GM23338 (cell line): Measurements from ENCODE around the gene KRT24. TPM values are rescaled to one million over a fixed set of nuclear protein-coding genes. Genes with fewer than 3 reads are reported as not detected.

ENCODE experiments used
- ATAC-seq: fragments of 200-7000 bp; cut with Tn5 transposase; 3 replicates; pipeline ENCODE4 v1.9.1; 2020
- DNase-seq: peaks from one replicate; pipeline ENCODE4 v3.0.0-alpha.2; 2015; ENCODE audit warnings: low spot score
- H2AFZ ChIP-seq: fragments of 200-600 bp; sonication (generic); 2 replicates; pipeline ENCODE4 v1.8.0; 2016; ENCODE audit warnings: antibody characterized with exemption, mild to moderate bottlenecking, moderate library complexity
- H3F3A ChIP-seq: fragments of 200-600 bp; sonication (generic); replicated peaks from 2 replicates; pipeline ENCODE4 v1.8.0; 2017; ENCODE audit warnings: antibody characterized with exemption, mixed run types, low read depth
- H3K27ac ChIP-seq: fragments of 200-600 bp; sonication (generic); 2 replicates; pipeline ENCODE4 v1.6.1; 2016; ENCODE audit warnings: low read depth
- H3K27me3 ChIP-seq: fragments of 200-600 bp; sonication (generic); 2 replicates; pipeline ENCODE4 v1.8.0; 2016; ENCODE audit warnings: mild to moderate bottlenecking, mixed run types, moderate library complexity; ENCODE audit not compliant: insufficient read depth
- H3K36me3 ChIP-seq: fragments of 200-600 bp; sonication (generic); 2 replicates; pipeline ENCODE4 v1.8.0; 2016; ENCODE audit warnings: mild to moderate bottlenecking; ENCODE audit not compliant: insufficient read depth
- H3K4me1 ChIP-seq: fragments of 200-600 bp; sonication (generic); 2 replicates; pipeline ENCODE4 v1.8.0; 2016; ENCODE audit warnings: mild to moderate bottlenecking, moderate library complexity; ENCODE audit not compliant: insufficient read depth
- H3K4me2 ChIP-seq: fragments of 200-600 bp; sonication (generic); 2 replicates; pipeline ENCODE4 v1.7.1; 2017; ENCODE audit warnings: mixed run types
- H3K4me3 ChIP-seq: fragments of 200-600 bp; sonication (generic); 2 replicates; pipeline ENCODE4 v1.6.1; 2016; ENCODE audit warnings: mixed run types
- H3K79me2 ChIP-seq: fragments of 200-600 bp; sonication (generic); replicated peaks from 2 replicates; pipeline ENCODE4 v1.8.0; 2017; ENCODE audit warnings: mild to moderate bottlenecking; ENCODE audit not compliant: insufficient read depth
- H3K9me2 ChIP-seq: fragments of 200-600 bp; sonication (generic); 2 replicates; pipeline ENCODE4 v1.8.0; 2017; ENCODE audit not compliant: insufficient read depth
- H4K20me1 ChIP-seq: fragments of 200-600 bp; sonication (generic); replicated peaks from 2 replicates; pipeline ENCODE4 v1.8.0; 2017; ENCODE audit warnings: mild to moderate bottlenecking; ENCODE audit not compliant: insufficient read depth
- H3K27ac Mint-ChIP-seq: 2 replicates; pipeline ENCODE4 v1.8.0; 2020; ENCODE audit warnings: inconsistent platforms, mild to moderate bottlenecking, moderate library complexity, mixed read lengths
- H3K27me3 Mint-ChIP-seq: 3 replicates; pipeline ENCODE4 v1.8.0; 2022; ENCODE audit warnings: low read depth, mild to moderate bottlenecking, moderate library complexity, mixed read lengths, inconsistent platforms; ENCODE audit not compliant: insufficient read depth, poor library complexity
- H3K36me3 Mint-ChIP-seq: 3 replicates; pipeline ENCODE4 v1.8.0; 2021; ENCODE audit warnings: low read depth, mild to moderate bottlenecking, inconsistent platforms, moderate library complexity, mixed read lengths
- H3K4me1 Mint-ChIP-seq: 3 replicates; pipeline ENCODE4 v1.8.0; 2020; ENCODE audit warnings: mild to moderate bottlenecking, inconsistent platforms, mixed read lengths
- H3K4me3 Mint-ChIP-seq: 3 replicates; pipeline ENCODE4 v1.8.0; 2021; ENCODE audit warnings: moderate library complexity, mild to moderate bottlenecking, inconsistent platforms, mixed read lengths
- H3K9me3 Mint-ChIP-seq: 3 replicates; pipeline ENCODE4 v1.8.0; 2020; ENCODE audit warnings: moderate library complexity, mild to moderate bottlenecking, inconsistent platforms, mixed read lengths
- CREB1 ChIP-seq: fragments of 250-450 bp; sonication (Bioruptor Pico); IDR thresholded peaks from 2 replicates; pipeline ENCODE4 v1.5.0; 2020; ENCODE audit warnings: low read depth, mild to moderate bottlenecking, moderate library complexity
- CTCF ChIP-seq, 2 experiments: fragments of 200-600 bp in 1 of 2; sonication (generic) in 1 of 2; conservative IDR thresholded peaks; 2 replicates each; pipeline versions ENCODE4 v1.5.1 to v1.6.1; 2016 to 2017; ENCODE audit warnings: antibody characterized with exemption in 2 of 2, low read depth in 2 of 2, mild to moderate bottlenecking in 2 of 2, moderate library complexity in 1 of 2
- EZH2 ChIP-seq: fragments of 200-600 bp; sonication (generic); IDR thresholded peaks from one replicate; pipeline ENCODE4 v1.8.0; 2017; ENCODE audit warnings: antibody characterized with exemption, mild to moderate bottlenecking, low read depth; ENCODE audit not compliant: unreplicated experiment
- EZH2phosphoT487 ChIP-seq: fragments of 200-600 bp; sonication (generic); IDR thresholded peaks from one replicate; pipeline ENCODE4 v1.8.1; 2018; ENCODE audit warnings: antibody characterized with exemption; ENCODE audit not compliant: unreplicated experiment
- JUNB ChIP-seq: IDR thresholded peaks from one replicate; pipeline ENCODE4 v1.6.1; 2016; ENCODE audit warnings: antibody characterized with exemption; ENCODE audit not compliant: unreplicated experiment
- POLR2AphosphoS5 ChIP-seq: IDR thresholded peaks from 2 replicates; pipeline ENCODE4 v1.6.1; 2016; ENCODE audit warnings: antibody characterized with exemption, low read depth
- STAT1 ChIP-seq: IDR thresholded peaks from one replicate; pipeline ENCODE4 v1.6.1; 2016; ENCODE audit warnings: antibody characterized with exemption; ENCODE audit not compliant: unreplicated experiment
- ZNF331 ChIP-seq: fragments of 250-450 bp; sonication (Bioruptor Pico); IDR thresholded peaks from 2 replicates; pipeline ENCODE4 v1.5.0; 2020; ENCODE audit warnings: low read depth, mild to moderate bottlenecking, moderate library complexity
- polyA plus RNA-seq: library from polyadenylated mRNA; unstranded; fragments of >200 nt; fragmentation: Nextera tagmentation; extraction: Ambion mirVana; gene quantifications from 2 replicates; pipeline ENCODE4 v1.2.1, GENCODE V29; 2016
- total RNA-seq: library from RNA; depleted of rRNA; stranded (reverse); fragments of >200 nt; shearing (Covaris generic); gene quantifications from 2 replicates; pipeline ENCODE4 v1.2.3, GENCODE V29; 2014
- TF ChIP-seq, protein P1 (sequence below): IDR thresholded peaks from 2 replicates; pipeline ENCODE4 v1.6.1; 2016; ENCODE audit warnings: antibody characterized with exemption
- TF ChIP-seq, protein P2 (sequence below): IDR thresholded peaks from one replicate; pipeline ENCODE4 v1.6.1; 2018; ENCODE audit warnings: antibody characterized with exemption; ENCODE audit not compliant: unreplicated experiment
- TF ChIP-seq, protein P3 (sequence below): fragments of 250-450 bp; sonication (Bioruptor Pico); IDR thresholded peaks from 2 replicates; pipeline ENCODE4 v1.5.0; 2020; ENCODE audit warnings: mild to moderate bottlenecking, moderate library complexity

The KRT24 gene
- total and polyA plus RNA-seq, 2 experiments from 2014 or later, result not detected

DNA sequence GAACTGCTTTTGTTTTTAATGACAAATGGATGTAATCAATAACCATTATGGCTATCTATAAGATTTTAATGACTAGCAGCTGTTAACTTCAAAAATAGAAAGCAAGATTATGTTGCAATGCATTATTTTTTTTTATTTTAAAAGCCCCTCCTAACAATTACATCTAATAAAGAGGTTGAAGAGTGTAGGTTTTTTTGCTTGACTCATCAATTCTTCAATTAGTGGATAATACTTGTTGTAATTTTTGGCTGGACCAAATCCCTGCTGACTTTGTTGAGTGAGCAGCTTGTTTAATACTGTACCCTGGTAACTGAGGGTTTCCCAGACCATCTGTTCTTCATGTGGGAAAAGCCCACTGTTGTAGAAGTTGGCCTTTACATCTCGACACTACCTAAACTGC is 27.4 kb upstream of the KRT24 start (continued):
- TF ChIP-seq EZH2phosphoT487, result no peak
- no peak for TF ChIP-seq POLR2AphosphoS5
- TF ChIP-seq ZNF331 (CRISPR knock-in tag), result no peak
- TF ChIP-seq, protein P1, sequence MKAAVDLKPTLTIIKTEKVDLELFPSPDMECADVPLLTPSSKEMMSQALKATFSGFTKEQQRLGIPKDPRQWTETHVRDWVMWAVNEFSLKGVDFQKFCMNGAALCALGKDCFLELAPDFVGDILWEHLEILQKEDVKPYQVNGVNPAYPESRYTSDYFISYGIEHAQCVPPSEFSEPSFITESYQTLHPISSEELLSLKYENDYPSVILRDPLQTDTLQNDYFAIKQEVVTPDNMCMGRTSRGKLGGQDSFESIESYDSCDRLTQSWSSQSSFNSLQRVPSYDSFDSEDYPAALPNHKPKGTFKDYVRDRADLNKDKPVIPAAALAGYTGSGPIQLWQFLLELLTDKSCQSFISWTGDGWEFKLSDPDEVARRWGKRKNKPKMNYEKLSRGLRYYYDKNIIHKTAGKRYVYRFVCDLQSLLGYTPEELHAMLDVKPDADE, result no peak
- no peak for TF ChIP-seq EZH2

DNA sequence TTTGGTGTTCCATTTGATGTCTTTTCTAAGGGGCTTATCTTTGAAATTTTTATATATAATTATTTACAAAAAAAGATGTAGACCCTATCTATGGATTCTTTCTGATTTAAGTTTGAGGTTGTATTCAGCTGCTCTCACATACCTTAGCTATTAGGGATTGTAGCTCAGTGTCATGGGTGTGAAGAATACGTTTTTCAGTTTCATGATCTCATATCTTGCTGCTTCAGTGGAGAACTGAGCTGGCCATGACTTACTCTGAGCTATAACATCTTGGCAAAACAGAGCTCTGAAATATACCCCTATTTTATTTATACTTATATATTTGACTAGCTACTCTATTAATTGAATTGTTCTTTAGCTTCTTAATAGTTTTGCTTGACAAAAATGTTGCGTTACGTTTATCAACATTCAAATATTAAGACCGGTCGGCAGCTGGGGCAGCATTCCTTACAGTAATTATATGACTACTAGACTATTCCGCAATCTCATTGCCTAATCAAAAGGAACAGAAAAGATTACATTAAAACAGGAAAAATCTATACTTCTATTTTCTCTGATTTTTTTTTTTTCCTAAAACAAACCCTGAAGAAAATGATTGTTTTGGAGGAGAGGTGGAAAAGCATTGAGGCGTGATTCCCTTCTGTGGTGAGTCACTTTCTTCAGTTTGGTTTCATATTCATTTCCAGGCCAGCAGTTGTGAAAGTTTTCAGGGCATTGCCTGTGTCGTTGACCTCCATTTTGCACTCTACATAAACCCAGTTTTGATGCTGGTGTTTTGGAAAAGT is 24.1 kb upstream of the KRT24 start:
- no peaks in the 10 kb centered on the region for H3K9me3 Mint-ChIP-seq
- Histone ChIP-seq H3K4me3 (no peak overlapping the region), H3K27me3 (no peaks in the 10 kb centered on the region), H3K9me2 (peaks cover 4% of the 10 kb centered on the region; the same call in 1 of the 2 replicates), H4K20me1 (no peaks in the 10 kb centered on the region), H3F3A (no peaks in the 10 kb centered on the region), H2AFZ (no peak overlapping the region), H3K79me2 (no peaks in the 10 kb centered on the region), H3K4me1 (no peaks in the 10 kb centered on the region), H3K36me3 (no peaks in the 10 kb centered on the region), H3K4me2 (no peak overlapping the region), H3K27ac (no peak overlapping the region)
- DNase-seq (no peak), ATAC-seq (no peak)
- no peaks in the 10 kb centered on the region for H3K4me1 Mint-ChIP-seq
- H3K27me3 Mint-ChIP-seq, result peaks cover 2% of the 10 kb centered on the region
- H3K36me3 Mint-ChIP-seq, result no peaks in the 10 kb centered on the region
- no peak overlapping the region for H3K27ac Mint-ChIP-seq
- no peak overlapping the region for H3K4me3 Mint-ChIP-seq
- no peak for TF ChIP-seq EZH2
- TF ChIP-seq POLR2AphosphoS5, result no peak
- TF ChIP-seq ZNF331 (CRISPR knock-in tag), result no peak
- TF ChIP-seq CTCF (conservative IDR thresholded peaks at IDR 0.05; ENCODE audit: low read depth in 2 of 2), result no peak
- TF ChIP-seq CREB1 (CRISPR knock-in tag), result no peak
- TF ChIP-seq JUNB, result no peak
- TF ChIP-seq STAT1, result no peak
- TF ChIP-seq EZH2phosphoT487, result no peak
- TF ChIP-seq, protein P2, sequence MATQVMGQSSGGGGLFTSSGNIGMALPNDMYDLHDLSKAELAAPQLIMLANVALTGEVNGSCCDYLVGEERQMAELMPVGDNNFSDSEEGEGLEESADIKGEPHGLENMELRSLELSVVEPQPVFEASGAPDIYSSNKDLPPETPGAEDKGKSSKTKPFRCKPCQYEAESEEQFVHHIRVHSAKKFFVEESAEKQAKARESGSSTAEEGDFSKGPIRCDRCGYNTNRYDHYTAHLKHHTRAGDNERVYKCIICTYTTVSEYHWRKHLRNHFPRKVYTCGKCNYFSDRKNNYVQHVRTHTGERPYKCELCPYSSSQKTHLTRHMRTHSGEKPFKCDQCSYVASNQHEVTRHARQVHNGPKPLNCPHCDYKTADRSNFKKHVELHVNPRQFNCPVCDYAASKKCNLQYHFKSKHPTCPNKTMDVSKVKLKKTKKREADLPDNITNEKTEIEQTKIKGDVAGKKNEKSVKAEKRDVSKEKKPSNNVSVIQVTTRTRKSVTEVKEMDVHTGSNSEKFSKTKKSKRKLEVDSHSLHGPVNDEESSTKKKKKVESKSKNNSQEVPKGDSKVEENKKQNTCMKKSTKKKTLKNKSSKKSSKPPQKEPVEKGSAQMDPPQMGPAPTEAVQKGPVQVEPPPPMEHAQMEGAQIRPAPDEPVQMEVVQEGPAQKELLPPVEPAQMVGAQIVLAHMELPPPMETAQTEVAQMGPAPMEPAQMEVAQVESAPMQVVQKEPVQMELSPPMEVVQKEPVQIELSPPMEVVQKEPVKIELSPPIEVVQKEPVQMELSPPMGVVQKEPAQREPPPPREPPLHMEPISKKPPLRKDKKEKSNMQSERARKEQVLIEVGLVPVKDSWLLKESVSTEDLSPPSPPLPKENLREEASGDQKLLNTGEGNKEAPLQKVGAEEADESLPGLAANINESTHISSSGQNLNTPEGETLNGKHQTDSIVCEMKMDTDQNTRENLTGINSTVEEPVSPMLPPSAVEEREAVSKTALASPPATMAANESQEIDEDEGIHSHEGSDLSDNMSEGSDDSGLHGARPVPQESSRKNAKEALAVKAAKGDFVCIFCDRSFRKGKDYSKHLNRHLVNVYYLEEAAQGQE, result no peak
- TF ChIP-seq, protein P3, sequence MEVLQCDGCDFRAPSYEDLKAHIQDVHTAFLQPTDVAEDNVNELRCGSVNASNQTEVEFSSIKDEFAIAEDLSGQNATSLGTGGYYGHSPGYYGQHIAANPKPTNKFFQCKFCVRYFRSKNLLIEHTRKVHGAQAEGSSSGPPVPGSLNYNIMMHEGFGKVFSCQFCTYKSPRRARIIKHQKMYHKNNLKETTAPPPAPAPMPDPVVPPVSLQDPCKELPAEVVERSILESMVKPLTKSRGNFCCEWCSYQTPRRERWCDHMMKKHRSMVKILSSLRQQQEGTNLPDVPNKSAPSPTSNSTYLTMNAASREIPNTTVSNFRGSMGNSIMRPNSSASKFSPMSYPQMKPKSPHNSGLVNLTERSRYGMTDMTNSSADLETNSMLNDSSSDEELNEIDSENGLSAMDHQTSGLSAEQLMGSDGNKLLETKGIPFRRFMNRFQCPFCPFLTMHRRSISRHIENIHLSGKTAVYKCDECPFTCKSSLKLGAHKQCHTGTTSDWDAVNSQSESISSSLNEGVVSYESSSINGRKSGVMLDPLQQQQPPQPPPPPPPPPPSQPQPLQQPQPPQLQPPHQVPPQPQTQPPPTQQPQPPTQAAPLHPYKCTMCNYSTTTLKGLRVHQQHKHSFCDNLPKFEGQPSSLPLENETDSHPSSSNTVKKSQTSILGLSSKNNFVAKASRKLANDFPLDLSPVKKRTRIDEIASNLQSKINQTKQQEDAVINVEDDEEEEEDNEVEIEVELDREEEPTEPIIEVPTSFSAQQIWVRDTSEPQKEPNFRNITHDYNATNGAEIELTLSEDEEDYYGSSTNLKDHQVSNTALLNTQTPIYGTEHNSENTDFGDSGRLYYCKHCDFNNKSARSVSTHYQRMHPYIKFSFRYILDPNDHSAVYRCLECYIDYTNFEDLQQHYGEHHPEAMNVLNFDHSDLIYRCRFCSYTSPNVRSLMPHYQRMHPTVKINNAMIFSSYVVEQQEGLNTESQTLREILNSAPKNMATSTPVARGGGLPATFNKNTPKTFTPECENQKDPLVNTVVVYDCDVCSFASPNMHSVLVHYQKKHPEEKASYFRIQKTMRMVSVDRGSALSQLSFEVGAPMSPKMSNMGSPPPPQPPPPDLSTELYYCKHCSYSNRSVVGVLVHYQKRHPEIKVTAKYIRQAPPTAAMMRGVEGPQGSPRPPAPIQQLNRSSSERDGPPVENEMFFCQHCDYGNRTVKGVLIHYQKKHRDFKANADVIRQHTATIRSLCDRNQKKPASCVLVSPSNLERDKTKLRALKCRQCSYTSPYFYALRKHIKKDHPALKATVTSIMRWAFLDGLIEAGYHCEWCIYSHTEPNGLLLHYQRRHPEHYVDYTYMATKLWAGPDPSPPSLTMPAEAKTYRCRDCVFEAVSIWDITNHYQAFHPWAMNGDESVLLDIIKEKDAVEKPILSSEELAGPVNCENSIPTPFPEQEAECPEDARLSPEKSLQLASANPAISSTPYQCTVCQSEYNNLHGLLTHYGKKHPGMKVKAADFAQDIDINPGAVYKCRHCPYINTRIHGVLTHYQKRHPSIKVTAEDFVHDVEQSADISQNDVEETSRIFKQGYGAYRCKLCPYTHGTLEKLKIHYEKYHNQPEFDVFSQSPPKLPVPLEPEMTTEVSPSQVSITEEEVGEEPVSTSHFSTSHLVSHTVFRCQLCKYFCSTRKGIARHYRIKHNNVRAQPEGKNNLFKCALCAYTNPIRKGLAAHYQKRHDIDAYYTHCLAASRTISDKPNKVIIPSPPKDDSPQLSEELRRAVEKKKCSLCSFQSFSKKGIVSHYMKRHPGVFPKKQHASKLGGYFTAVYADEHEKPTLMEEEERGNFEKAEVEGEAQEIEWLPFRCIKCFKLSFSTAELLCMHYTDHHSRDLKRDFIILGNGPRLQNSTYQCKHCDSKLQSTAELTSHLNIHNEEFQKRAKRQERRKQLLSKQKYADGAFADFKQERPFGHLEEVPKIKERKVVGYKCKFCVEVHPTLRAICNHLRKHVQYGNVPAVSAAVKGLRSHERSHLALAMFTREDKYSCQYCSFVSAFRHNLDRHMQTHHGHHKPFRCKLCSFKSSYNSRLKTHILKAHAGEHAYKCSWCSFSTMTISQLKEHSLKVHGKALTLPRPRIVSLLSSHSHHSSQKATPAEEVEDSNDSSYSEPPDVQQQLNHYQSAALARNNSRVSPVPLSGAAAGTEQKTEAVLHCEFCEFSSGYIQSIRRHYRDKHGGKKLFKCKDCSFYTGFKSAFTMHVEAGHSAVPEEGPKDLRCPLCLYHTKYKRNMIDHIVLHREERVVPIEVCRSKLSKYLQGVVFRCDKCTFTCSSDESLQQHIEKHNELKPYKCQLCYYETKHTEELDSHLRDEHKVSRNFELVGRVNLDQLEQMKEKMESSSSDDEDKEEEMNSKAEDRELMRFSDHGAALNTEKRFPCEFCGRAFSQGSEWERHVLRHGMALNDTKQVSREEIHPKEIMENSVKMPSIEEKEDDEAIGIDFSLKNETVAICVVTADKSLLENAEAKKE, result no peak
